Neutrophil (primary cell): ENCODE results near the gene FIZ1.

ENCODE experiments used
- H3K27ac ChIP-seq: fragments of 200-600 bp; sonication (generic); 2 replicates; pipeline ENCODE4 v1.5.1; 2016; ENCODE audit warnings: mild to moderate bottlenecking, moderate library complexity
- H3K27me3 ChIP-seq: fragments of 200-600 bp; sonication (generic); 2 replicates; pipeline ENCODE4 v1.6.0; 2016; ENCODE audit warnings: mild to moderate bottlenecking
- H3K36me3 ChIP-seq: fragments of 200-600 bp; sonication (generic); 2 replicates; pipeline ENCODE4 v1.5.1; 2017
- H3K4me1 ChIP-seq, 2 experiments: fragments of 200-600 bp in 1 of 2; sonication (generic) in 1 of 2; 1 replicate in 1 of 2; 2 replicates in 1 of 2; pipeline versions ENCODE4 v1.5.1 to v1.6.1; 2013 to 2016; ENCODE audit warnings: low read depth in 1 of 2, low read length in 1 of 2, mild to moderate bottlenecking in 1 of 2, moderate library complexity in 1 of 2; ENCODE audit not compliant: control insufficient read depth in 1 of 2, insufficient read depth in 1 of 2
- H3K4me3 ChIP-seq, 2 experiments: fragments of 200-600 bp in 1 of 2; sonication (generic) in 1 of 2; 1 replicate in 1 of 2; 2 replicates in 1 of 2; pipeline ENCODE4 v1.5.1; 2013 to 2016; ENCODE audit warnings: low read depth in 1 of 2, low read length in 1 of 2, mild to moderate bottlenecking in 1 of 2, moderate library complexity in 1 of 2
- H3K9me3 ChIP-seq: fragments of 200-600 bp; sonication (generic); 2 replicates; pipeline ENCODE4 v1.5.1; 2016
- CTCF ChIP-seq: fragments of 200-600 bp; sonication (generic); IDR thresholded peaks from 2 replicates; pipeline ENCODE4 v1.5.1; 2016; ENCODE audit warnings: antibody characterized with exemption

Gene FIZ1

GRCh38 chr19:55594996-55595545, 4.2 kb downstream of the FIZ1 start:
- Histone ChIP-seq H3K27me3 (no peaks in the 10 kb centered on the region), H3K4me1 (peaks cover 0 to 5% of the 10 kb centered on the region in 2 experiments), H3K27ac (no peak overlapping the region), H3K9me3 (no peaks in the 10 kb centered on the region), H3K36me3 (peaks cover 18% of the 10 kb centered on the region), H3K4me3 (no peak overlapping the region)
- no peak for TF ChIP-seq CTCF

GRCh38 chr19:55593096-55593772, 6.1 kb downstream of the FIZ1 start:
- H3K9me3 ChIP-seq = no peaks in the 10 kb centered on the region
- TF ChIP-seq CTCF = no peak

GRCh38 chr19:55592391-55593090, 6.8 kb downstream of the FIZ1 start:
- H3K4me1 ChIP-seq = peaks cover 0 to under 1% of the 10 kb centered on the region in 2 experiments
- peaks cover 18% of the 10 kb centered on the region for H3K36me3 ChIP-seq
- no peak overlapping the region for H3K27ac ChIP-seq
- H3K4me3 ChIP-seq = no peak overlapping the region
- no peaks in the 10 kb centered on the region for H3K9me3 ChIP-seq
- TF ChIP-seq CTCF = no peak
- peaks cover 14% of the 10 kb centered on the region for H3K27me3 ChIP-seq

More at GRCh38 chr19:55593096-55593772, 6.1 kb downstream of the FIZ1 start:
- Histone ChIP-seq H3K4me1 (no peaks in the 10 kb centered on the region), H3K4me3 (no peak overlapping the region), H3K36me3 (peaks cover 18% of the 10 kb centered on the region), H3K27ac (no peak overlapping the region), H3K27me3 (peaks cover 7% of the 10 kb centered on the region)

- H3K36me3 ChIP-seq = peaks cover 18% of the 10 kb centered on the region
- H3K4me1 ChIP-seq = peaks cover 5 to 8% of the 10 kb centered on the region in 2 experiments
- no peak overlapping the region for H3K4me3 ChIP-seq
- no peaks in the 10 kb centered on the region for H3K9me3 ChIP-seq
- H3K27ac ChIP-seq = no peak overlapping the region
- TF ChIP-seq CTCF = no peak
- H3K27me3 ChIP-seq = peaks cover 24% of the 10 kb centered on the region
These were observed 7.8 kb downstream of the FIZ1 start for GRCh38 chr19:55591555-55591954.

- Histone ChIP-seq H3K4me3 (no peak overlapping the region), H3K9me3 (no peaks in the 10 kb centered on the region), H3K27me3 (peaks cover 34% of the 10 kb centered on the region), H3K27ac (no peak overlapping the region), H3K4me1 (peaks cover 5 to 8% of the 10 kb centered on the region in 2 experiments), H3K36me3 (peaks cover 11% of the 10 kb centered on the region)
- no peak for TF ChIP-seq CTCF
These were observed 8.7 kb downstream of the FIZ1 start for GRCh38 chr19:55590617-55591016.
